DOHH2 (cell line): ENCODE results near the gene PPFIA1.

Experiments
- EZH2phosphoT487 ChIP-seq: fragments of 200-600 bp; sonication (generic); IDR thresholded peaks from 2 replicates; pipeline ENCODE4 v1.6.1; 2017; ENCODE audit warnings: borderline replicate concordance, mild to moderate bottlenecking, antibody characterized with exemption, low read length, moderate library complexity, mixed read lengths
- TF ChIP-seq, protein P1 (sequence below): fragments of 200-600 bp; sonication (generic); IDR thresholded peaks from one replicate; pipeline ENCODE4 v1.5.1; 2014; ENCODE audit warnings: antibody characterized with exemption, mild to moderate bottlenecking, low read depth, low read length; ENCODE audit not compliant: poor library complexity, severe bottlenecking

DNA sequence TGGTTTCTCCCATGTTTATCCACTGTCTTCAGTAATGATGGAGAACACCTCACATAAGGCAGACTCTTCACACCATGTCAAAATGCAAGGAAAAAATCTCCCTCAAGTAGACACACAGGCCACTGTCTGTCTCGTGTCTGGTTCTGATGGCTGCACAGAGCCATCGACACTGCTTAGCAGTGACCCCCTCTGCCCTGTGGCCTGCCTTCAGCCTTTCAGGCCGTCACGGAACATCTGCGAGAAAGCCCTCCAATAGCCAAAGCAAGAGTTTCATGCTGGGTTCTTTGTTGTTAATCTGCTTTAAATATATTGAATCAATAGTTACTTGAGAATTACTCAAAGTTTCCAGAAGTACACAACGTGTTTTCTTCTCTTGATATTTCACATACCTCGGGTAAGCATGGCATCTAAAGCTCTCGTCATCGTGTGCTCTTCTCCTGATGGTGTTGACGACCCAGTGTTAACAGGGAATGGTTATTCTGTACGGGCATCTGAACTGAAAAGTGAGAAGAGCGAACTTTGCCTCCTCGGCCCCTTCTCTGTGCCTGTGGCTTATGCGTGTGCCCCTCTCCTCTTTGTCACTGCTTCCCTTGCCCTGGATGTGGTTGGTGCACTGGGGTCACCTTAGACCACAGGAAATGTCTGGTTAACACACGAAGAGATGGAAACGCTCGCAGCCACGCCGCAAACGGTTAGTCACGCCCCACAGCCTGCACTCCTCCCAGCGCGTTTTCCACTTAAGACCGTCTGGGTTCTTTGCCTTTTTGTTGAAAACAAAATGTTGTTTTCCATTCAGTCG, 94.5 kb downstream of the PPFIA1 start:
- TF ChIP-seq, protein P1, sequence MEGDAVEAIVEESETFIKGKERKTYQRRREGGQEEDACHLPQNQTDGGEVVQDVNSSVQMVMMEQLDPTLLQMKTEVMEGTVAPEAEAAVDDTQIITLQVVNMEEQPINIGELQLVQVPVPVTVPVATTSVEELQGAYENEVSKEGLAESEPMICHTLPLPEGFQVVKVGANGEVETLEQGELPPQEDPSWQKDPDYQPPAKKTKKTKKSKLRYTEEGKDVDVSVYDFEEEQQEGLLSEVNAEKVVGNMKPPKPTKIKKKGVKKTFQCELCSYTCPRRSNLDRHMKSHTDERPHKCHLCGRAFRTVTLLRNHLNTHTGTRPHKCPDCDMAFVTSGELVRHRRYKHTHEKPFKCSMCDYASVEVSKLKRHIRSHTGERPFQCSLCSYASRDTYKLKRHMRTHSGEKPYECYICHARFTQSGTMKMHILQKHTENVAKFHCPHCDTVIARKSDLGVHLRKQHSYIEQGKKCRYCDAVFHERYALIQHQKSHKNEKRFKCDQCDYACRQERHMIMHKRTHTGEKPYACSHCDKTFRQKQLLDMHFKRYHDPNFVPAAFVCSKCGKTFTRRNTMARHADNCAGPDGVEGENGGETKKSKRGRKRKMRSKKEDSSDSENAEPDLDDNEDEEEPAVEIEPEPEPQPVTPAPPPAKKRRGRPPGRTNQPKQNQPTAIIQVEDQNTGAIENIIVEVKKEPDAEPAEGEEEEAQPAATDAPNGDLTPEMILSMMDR: no peak
- TF ChIP-seq EZH2phosphoT487: no peak
